GM21528 (cell line): ENCODE measurements around the gene IGSF10.
"Not testable (repeated sequence)": the region's sequence is repeated elsewhere in the genome, so short reads cannot be mapped to it uniquely, and the experiment has no call there.

Source experiments
- ATAC-seq: cut with Tn5 transposase; IDR thresholded peaks from one replicate; pipeline ENCODE4 v1.9.1; 2021; ENCODE audit warnings: mild to moderate bottlenecking, moderate library complexity; ENCODE audit not compliant: unreplicated experiment, low FRiP score

IGSF10 gene

GRCh38 chr3:151460774-151461450, at the start of gene IGSF10:
IGSF10 (minus strand) TSS chr3:151461061; CDS start chr3:151458709, 2,352 bp downstream.
- no peak for ATAC-seq

- ATAC-seq, result not testable (repeated sequence)
These were observed 48.7 kb upstream of the IGSF10 start for GRCh38 chr3:151509468-151510135.

- ATAC-seq, result no peak
These were observed 43.7 kb upstream of the IGSF10 start for GRCh38 chr3:151504606-151505005.

- no peak for ATAC-seq
These were observed 42.2 kb upstream of the IGSF10 start for GRCh38 chr3:151503074-151503473.

GRCh38 chr3:151501923-151502632, 41.2 kb upstream of the IGSF10 start:
- ATAC-seq, result no peak

- ATAC-seq, result no peak
These were observed 40.5 kb upstream of the IGSF10 start for GRCh38 chr3:151501171-151501922.

- no peak for ATAC-seq
These were observed 38.3 kb upstream of the IGSF10 start for GRCh38 chr3:151499168-151499567.

- no peak for ATAC-seq
These were observed 30.7 kb upstream of the IGSF10 start for GRCh38 chr3:151491525-151491924.

GRCh38 chr3:151487833-151488232, 27.0 kb upstream of the IGSF10 start:
- not testable (repeated sequence) for ATAC-seq

GRCh38 chr3:151483961-151484520, 23.2 kb upstream of the IGSF10 start:
- no peak for ATAC-seq

- no peak for ATAC-seq
These were observed 22.6 kb upstream of the IGSF10 start for GRCh38 chr3:151483488-151483887.

GRCh38 chr3:151480492-151480891, 19.6 kb upstream of the IGSF10 start:
- no peak for ATAC-seq

- ATAC-seq, result no peak
These were observed 18.6 kb upstream of the IGSF10 start for GRCh38 chr3:151479452-151479851.

- no peak for ATAC-seq
These were observed 17.5 kb upstream of the IGSF10 start for GRCh38 chr3:151478335-151478697.

- ATAC-seq, result no peak
These were observed 16.9 kb upstream of the IGSF10 start for GRCh38 chr3:151477591-151478334.

- ATAC-seq, result no peak
These were observed 15.6 kb upstream of the IGSF10 start for GRCh38 chr3:151476344-151477018.

GRCh38 chr3:151468284-151468917, 7.5 kb upstream of the IGSF10 start:
- ATAC-seq, result peak; percentile 74

- no peak for ATAC-seq
These were observed 6.2 kb upstream of the IGSF10 start for GRCh38 chr3:151467069-151467468.

- no peak for ATAC-seq
These were observed 2.1 kb upstream of the IGSF10 start for GRCh38 chr3:151462991-151463390.
